ENCODE results near the gene FGF19.
"Not testable (repeated sequence)": the region's sequence is repeated elsewhere in the genome, so short reads cannot be mapped to it uniquely, and the experiment has no call there.

The FGF19 gene

GRCh38 chr11:69716891-69717747 is 13.3 kb upstream of the FGF19 start:
- no peak for DNase-seq

GRCh38 chr11:69716099-69716498 is 12.3 kb upstream of the FGF19 start:
- no peak for DNase-seq

- DNase-seq: no peak
Observed at GRCh38 chr11:69715446-69715845, 11.6 kb upstream of the FGF19 start.

GRCh38 chr11:69711822-69712801 is 8.3 kb upstream of the FGF19 start:
- DNase-seq: peak; percentile 30

- DNase-seq: no peak
Observed at GRCh38 chr11:69708736-69709401, 5.0 kb upstream of the FGF19 start.

- no peak for DNase-seq
Observed at GRCh38 chr11:69707176-69707575, 3.4 kb upstream of the FGF19 start.

- no peak for DNase-seq
Observed at GRCh38 chr11:69705901-69706787, 2.3 kb upstream of the FGF19 start.

GRCh38 chr11:69705351-69705811 is 1.6 kb upstream of the FGF19 start:
- DNase-seq: no peak

GRCh38 chr11:69704508-69705253 is 859 bp upstream of the FGF19 start:
- DNase-seq: no peak

- no peak for DNase-seq
Observed at GRCh38 chr11:69703453-69703767, 412 bp downstream of the FGF19 start.

- DNase-seq: no peak
Observed at GRCh38 chr11:69702769-69703452, 911 bp downstream of the FGF19 start.

- no peak for DNase-seq
Observed at GRCh38 chr11:69702239-69702691, 1.6 kb downstream of the FGF19 start.

GRCh38 chr11:69700278-69701140 is 3.3 kb downstream of the FGF19 start:
- no peak for DNase-seq

GRCh38 chr11:69699213-69699612 is 4.6 kb downstream of the FGF19 start:
- DNase-seq: no peak

- no peak for DNase-seq
Observed at GRCh38 chr11:69698362-69698761, 5.5 kb downstream of the FGF19 start.

- DNase-seq: no peak
Observed at GRCh38 chr11:69697861-69698260, 6.0 kb downstream of the FGF19 start.

- DNase-seq: no peak
Observed at GRCh38 chr11:69697469-69697843, 6.4 kb downstream of the FGF19 start.

GRCh38 chr11:69696749-69697468 is 6.9 kb downstream of the FGF19 start:
- no peak for DNase-seq

- DNase-seq: not testable (repeated sequence)
Observed at GRCh38 chr11:69695995-69696394, 7.8 kb downstream of the FGF19 start.
